ENCODE results near the gene NACC2.

The NACC2 gene

DNA sequence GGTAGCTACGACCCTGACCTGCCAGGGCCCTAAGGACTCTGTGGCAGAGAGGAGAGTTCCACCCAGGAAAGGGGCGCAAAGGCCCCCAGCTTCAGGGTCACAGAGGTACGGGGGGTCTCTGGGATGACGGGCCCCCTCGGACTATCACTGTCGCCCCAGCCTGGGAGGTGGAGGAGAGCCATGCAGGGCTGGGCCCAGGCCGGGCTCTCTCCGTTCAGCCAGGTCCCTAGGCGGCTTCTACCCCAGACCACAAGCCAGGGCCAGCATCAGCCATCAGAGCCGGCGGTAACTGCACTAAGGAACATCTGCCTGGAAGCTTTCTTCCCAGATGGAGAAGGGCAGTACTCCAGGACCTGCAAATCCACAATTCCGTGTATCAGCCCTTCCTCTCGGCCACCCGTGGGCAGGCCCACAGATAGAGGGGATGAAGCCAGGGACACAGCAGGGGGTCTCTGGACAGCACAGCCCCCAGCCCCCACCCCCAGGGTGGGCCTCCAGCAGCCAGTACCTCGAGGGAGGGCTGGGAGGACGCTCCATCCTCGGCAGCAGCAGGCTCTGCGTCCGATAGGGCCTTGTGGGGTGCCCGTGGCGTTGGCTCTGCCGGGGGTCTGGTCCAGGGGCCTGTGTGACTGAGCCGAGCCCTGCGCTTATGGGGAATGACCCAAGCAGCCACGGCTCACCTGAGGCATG, 38.4 kb downstream of the NACC2 start:
- DNase-seq (ENCODE audit: low spot score): no peak

DNA sequence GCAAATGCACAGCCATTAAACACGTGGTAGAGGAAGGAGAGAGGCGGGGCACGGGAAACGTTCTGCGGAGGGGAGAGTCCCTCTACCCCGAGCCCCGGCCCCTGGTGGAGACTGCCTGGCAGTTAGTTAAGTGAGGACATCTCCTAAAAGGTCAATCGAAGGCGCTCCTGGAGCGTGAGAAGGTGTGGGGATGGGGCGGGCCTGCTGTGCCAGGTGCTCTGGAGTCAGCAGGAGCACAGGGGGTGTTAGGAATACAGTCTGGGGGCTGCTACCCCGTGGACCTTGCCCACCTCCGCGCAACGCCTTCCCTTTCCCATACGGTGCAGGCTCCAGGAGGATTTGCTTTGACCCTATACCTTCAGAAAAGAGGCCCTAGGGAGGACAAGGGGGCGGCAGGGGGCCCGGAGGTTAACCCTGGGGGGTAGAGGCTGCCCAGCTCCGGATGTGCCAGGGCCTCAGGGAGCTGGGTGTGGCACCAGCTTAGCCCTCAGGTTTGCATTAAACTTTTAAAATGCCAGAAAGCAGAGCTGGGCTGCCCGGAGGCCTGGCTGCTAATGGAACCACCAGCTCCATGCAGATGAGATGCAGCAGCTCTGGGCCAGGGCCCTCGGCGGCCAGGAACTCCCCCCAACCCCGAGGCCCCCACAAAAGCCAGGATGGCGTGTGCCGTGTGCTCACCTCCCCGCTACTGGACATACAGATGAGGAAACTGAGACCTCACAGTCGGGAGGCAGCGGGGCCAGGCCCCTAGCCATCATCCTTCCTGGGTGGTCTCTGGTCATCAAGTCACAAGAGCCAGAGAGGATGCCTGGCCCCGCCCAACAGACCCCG, 39.2 kb downstream of the NACC2 start:
- DNase-seq (ENCODE audit: low spot score): no peak

DNA sequence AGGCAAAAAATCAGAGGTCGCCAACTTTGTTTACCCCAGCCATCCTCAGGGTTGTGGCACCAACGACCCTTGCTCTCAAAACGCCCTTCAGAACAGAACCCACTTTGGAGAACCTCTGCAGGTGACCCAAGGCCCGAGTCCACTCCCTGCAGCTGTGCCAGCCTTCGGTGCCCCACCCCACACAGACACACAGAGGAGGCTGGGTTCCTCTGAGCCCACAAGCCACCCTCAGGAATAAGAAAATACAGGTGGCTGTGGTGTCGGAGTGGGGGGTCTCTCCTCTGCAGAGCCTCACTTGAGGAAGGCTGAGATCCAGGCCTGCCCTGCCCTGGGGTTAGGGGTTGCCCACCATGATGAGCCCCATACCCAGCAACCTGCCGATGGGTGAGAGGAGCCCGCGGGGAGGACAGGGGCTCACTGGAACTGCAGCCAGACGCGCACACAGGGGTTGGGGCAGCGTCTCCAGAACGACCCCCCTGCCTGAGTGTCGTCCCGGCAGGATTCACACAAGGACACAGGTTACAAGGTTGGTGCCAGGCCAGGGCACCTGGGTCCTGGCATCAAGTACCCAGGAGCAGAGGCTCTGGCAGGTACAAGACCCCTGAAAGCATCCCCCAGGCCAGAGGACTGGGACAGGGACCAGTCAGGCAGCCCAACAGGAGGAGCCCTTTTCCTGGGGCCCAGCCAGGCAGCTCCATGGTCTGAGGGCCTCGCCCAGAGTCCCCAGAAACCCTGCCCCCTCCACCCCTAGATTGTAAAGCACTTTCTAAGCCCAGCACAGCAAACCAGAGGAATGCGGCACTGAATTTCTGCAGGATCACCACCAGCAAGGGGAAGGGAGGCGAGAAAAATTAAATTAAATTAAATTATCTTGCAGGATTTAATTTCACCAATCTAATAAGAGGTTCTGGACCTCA, 40.0 kb downstream of the NACC2 start:
- DNase-seq (ENCODE audit: low spot score): no peak

DNA sequence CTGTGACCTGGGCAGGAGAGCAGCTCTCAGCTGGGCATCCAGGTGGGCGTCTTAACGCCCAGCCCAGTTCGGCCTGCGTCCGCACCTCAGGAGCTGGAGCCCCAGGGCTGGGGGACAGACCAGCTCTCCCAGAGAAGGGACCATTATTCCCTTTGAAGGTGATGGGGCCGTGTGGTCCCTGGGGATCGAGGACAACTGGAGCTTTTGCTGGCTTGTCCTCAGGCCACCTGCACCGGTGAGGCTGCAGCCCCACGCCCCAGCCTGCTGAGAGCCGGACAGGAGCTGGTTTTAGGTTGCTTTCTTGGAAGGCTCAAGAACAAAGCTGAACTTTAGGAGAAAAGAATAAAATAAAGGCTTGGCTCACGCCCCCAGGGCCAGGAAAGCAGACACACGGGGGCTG, 40.9 kb downstream of the NACC2 start:
- DNase-seq (ENCODE audit: low spot score): no peak

- no peak for DNase-seq (ENCODE audit: low spot score)
Measured at GRCh38 chr9:136053757-136054142, 41.3 kb downstream of the NACC2 start.

GRCh38 chr9:136052991-136053756, 41.9 kb downstream of the NACC2 start:
- peak; percentile 15 for DNase-seq (ENCODE audit: low spot score)

DNA sequence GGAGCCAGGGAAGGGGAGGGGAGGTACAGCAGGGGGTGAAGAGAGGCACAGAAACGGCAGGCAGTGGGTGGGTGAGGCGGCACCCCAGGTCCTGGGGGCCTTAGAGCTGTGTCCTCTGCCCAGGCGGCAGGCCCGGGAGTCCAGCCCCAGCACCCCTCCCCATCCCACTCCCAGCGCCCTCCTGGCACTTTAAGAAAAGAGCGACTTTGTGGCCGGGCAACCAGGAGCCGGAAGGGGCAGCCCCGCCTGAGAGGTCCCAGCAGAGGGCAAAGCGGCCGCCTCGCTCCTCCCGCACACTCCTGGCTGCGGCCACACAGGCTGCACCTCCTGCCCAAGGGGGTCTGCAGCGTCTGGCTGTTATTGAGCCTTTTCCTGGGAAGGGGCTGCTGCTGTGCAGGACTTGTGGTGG, 42.6 kb downstream of the NACC2 start:
- DNase-seq (ENCODE audit: low spot score): peak; percentile 55

- peak; percentile 95 for DNase-seq (ENCODE audit: low spot score)
Measured at GRCh38 chr9:136051837-136052471, 43.1 kb downstream of the NACC2 start.

- DNase-seq (ENCODE audit: low spot score): peak; percentile 77
Measured at GRCh38 chr9:136051453-136051836, 43.6 kb downstream of the NACC2 start.

- peak; percentile 18 for DNase-seq (ENCODE audit: low spot score)
Measured at GRCh38 chr9:136050701-136051452, 44.2 kb downstream of the NACC2 start.

DNA sequence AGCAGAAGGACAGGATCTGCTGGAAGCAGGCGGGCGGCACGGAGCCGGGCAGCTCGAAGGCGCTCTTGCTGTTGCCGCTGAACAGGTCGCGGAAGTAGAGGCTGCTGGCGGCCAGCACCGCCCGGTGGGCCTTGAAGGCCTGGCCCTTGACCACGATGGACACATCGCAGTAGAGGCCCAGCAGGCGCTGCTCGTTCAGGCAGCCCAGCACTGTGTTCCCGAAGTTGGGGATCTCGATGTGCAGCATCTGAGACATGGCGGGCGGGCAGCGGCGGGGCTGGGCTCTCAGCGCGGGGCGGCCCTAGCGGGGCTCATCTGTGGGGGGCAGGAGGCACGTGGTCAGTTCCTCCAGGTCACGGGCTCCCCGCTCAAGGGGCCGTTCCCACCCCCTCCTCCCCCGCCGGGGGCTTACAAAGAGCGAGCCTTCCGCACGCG, 44.8 kb downstream of the NACC2 start:
- DNase-seq (ENCODE audit: low spot score): peak; percentile 19

DNA sequence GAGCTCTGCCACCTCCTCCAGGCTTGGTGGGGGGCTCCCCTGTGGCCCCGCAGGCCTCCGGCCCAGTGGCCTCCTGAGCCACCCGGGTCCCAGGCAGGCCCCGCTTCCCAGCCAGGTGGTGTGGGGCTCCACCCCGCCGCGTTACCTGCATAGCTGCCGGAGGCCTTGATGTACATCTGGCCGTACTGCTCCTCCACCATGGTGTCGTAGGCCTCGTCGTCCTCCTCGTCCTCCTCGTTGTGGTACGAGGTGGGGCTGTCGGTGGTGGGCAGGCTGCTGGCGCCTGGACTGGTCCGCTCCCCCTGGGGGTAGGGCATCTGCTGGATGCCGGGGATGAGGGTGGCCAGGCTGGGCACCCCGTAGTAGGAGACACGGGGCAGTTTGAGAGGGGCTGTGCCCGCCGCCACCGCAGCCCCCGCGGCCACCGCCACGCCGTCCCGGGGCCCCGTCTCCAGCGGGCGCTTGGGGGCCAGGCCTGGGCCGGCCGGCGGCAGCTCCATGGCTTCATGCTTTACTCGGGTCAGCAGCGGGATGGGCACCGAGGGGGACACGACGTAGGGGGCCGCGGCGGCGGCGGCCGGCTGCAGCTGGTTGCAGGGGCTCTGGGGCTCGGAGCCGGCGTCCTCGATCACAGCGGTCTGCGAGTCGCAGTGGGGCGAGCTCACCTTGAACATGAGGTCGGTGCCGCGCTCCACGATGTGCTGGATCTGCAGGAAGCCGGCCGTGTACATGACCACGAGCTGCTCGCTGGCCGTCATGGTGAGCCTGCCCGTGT, 45.4 kb downstream of the NACC2 start:
- no peak for DNase-seq (ENCODE audit: low spot score)

- no peak for DNase-seq (ENCODE audit: low spot score)
Measured at GRCh38 chr9:136048560-136049411, 46.3 kb downstream of the NACC2 start.

DNA sequence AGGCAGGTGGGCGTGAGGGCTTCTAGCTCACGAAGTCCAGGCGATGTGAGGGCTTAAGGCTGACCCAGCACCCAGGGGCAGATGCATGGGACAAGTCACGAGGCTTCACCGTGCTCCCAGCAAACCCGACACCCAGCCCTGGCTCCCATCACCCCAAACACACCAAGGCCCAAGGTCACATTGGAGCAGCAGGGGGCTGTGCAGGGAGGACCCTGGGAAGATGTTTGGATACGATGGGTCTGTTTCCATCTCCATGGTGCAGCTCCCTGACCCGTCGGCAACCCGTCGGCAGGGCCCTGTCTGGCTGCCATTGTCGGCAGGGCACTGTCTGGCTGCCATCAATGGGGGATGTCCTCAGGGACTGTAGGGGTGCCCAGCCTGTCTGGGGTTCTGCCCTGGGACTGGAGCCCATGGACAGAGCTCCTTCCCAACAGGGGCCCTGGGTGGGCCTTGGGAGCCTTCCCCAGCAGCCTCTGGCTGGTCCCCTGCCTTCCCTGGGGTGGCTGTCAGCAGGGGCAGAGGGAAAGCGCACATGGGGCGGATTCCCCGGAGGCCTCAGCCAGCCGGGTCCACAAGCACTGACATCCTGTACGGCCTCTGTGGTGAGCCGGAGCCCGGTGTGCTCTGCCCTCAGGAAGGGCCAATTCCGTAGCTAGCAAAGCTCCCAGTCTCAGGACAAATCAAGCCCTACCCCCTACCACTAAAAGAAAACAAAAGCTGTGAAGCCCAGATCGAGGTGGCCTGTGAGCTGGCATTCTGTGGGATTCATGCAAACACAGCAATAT, 47.1 kb downstream of the NACC2 start:
- DNase-seq (ENCODE audit: low spot score): no peak

- no peak for DNase-seq (ENCODE audit: low spot score)
Measured at GRCh38 chr9:136047076-136047774, 47.9 kb downstream of the NACC2 start.

DNA sequence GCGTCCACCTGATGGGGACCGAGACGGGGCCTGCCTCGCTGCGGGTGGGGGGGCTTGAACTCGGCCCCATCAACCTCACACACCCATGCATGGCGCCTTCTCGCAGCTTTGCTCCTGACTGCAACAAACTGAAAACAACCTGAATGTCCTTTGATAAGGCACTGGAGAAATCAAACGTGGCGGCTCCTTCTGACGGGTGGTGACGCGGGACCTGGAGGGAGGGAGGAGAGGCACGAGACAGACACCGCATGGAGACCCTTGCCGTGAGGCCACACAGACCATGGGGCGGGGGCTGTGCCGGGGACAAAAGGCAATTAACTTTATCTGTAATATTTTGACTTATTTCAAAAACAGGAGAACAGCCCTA, 48.6 kb downstream of the NACC2 start:
- DNase-seq (ENCODE audit: low spot score): no peak
